Measurements from ENCODE around the gene CFAP251. TPM values are rescaled to one million over a fixed set of nuclear protein-coding genes. Genes with fewer than 3 reads are reported as not detected.

The CFAP251 gene
- total and polyA plus RNA-seq, 2 of the 13 experiments (the other 11 are each of a cell fraction or from before 2014, with no cell fraction given) = 0.30 to 0.42 TPM

DNA sequence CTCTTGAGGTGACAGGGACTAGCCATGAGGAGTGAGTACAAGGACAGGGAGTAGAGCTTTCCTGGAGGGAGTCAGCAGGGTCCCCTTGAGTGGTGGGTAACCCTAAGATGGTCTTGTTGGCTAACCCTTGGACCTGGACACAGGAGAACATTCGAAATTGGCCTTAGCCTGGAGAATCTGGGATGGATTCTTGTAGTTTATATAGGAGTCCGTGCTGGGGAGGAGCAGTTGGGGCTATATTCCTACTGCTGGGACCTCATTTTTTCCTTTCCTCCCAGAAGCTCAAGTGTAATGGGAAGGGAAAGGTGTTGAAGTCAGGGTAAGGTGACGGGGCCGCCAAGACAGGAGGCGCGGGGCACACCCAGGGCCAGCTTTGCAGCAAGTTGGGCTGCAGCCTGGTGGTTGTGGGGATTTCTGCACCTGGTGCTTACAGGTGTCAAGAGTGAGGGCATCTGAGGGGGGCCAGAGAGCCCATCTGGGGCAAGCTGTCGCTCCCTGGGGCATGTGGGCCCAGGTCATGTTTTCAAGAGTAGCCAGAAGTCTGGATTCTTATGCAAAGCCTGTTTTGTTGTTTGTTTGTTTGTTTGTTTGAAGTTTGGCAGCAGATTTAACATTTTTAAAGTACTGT, 108.4 kb downstream of the CFAP251 start:
- no peak for TF ChIP-seq HNRNPK (IDR thresholded peaks at IDR 0.05; ENCODE audit: low read depth, low read length, poor library complexity, severe bottlenecking)
- TF ChIP-seq, protein P1, sequence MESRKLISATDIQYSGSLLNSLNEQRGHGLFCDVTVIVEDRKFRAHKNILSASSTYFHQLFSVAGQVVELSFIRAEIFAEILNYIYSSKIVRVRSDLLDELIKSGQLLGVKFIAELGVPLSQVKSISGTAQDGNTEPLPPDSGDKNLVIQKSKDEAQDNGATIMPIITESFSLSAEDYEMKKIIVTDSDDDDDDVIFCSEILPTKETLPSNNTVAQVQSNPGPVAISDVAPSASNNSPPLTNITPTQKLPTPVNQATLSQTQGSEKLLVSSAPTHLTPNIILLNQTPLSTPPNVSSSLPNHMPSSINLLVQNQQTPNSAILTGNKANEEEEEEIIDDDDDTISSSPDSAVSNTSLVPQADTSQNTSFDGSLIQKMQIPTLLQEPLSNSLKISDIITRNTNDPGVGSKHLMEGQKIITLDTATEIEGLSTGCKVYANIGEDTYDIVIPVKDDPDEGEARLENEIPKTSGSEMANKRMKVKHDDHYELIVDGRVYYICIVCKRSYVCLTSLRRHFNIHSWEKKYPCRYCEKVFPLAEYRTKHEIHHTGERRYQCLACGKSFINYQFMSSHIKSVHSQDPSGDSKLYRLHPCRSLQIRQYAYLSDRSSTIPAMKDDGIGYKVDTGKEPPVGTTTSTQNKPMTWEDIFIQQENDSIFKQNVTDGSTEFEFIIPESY (CRISPR knock-in tag; IDR thresholded peaks at IDR 0.05) = peak; percentile 36; the same call in 1 of the 2 replicates
- TF ChIP-seq, protein P2, sequence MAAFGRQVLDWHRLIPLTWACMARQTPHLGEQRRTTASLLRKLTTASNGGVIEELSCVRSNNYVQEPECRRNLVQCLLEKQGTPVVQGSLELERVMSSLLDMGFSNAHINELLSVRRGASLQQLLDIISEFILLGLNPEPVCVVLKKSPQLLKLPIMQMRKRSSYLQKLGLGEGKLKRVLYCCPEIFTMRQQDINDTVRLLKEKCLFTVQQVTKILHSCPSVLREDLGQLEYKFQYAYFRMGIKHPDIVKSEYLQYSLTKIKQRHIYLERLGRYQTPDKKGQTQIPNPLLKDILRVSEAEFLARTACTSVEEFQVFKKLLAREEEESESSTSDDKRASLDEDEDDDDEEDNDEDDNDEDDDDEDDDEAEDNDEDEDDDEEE (CRISPR knock-in tag; IDR thresholded peaks at IDR 0.05) = no peak
- 97% methylated on average over 7 of the region's 7 CpGs for WGBS (ENCODE audit: low lambda C conversion rate)
- H3K9me3 ChIP-seq (ENCODE audit: low read length) = no peaks in the 10 kb centered on the region
- intact Hi-C loops (cut with micrococcal nuclease; ENCODE audit: unreplicated experiment) = loop anchor here (10.0 kb wide), 1 partner anchor 112 kb away; the partner anchor contains the start of gene CFAP251
- 0 out of 2 replicates have a peak, but pooled peaks cover 3% of the 10 kb centered on the region for H4K20me1 ChIP-seq (ENCODE audit: insufficient read depth, low read length)
- no peaks in the 10 kb centered on the region for H3K27me3 ChIP-seq (ENCODE audit: control insufficient read depth in 1 of 2, insufficient read depth in 2 of 2, low read length in 2 of 2)
- ChIA-PET CTCF (ENCODE audit: low intra/inter-chr PET ratio, low total read pairs) (no interaction called here), POLR2A (no interaction called here)
- DNase-seq (ENCODE audit: low spot score) = no peak
- BruUV-seq (replicated peaks) = no TSS peak
- peaks cover 37% of the 10 kb centered on the region for H3K4me1 ChIP-seq (ENCODE audit: insufficient read depth, low read length)
- no peak overlapping the region for H3K4me3 ChIP-seq (replicated peaks in 1 of 3; ENCODE audit: insufficient read depth in 1 of 3, low read depth in 2 of 3, low read length in 3 of 3)
- peaks cover 0 to 1% of the 10 kb centered on the region in 2 experiments; a peak in 1 of 5 replicates for H3K36me3 ChIP-seq (replicated peaks in 1 of 2; ENCODE audit: control insufficient read depth in 1 of 2, insufficient read depth in 2 of 2, low read length in 2 of 2)
- no peak overlapping the region for H3K9ac ChIP-seq (ENCODE audit: insufficient read depth, low read depth, low read length)
- H3K27ac ChIP-seq (ENCODE audit: extremely low read length, insufficient read depth, low read length) = no peak overlapping the region
- in situ Hi-C loops (cut with HindIII; ENCODE audit: extremely low pct_ligation_motif_present, low pct_unique_long_range_greater_than_20kb) = no loop called here
- no peak for ATAC-seq
- FAIRE-seq = no peak
- peaks cover 22% of the 10 kb centered on the region for H3K79me2 ChIP-seq (ENCODE audit: insufficient read depth, low read length)
- no peak overlapping the region for H2AFZ ChIP-seq (ENCODE audit: low read length)
- no peak overlapping the region for H3K4me2 ChIP-seq (ENCODE audit: low read depth, low read length)
